Measurements from ENCODE around the gene PRIM2. TPM values are rescaled to one million over a fixed set of nuclear protein-coding genes. Genes with fewer than 3 reads are reported as not detected.
"Not testable (repeated sequence)": the region's sequence is repeated elsewhere in the genome, so short reads cannot be mapped to it uniquely, and the experiment has no call there.

The PRIM2 gene
- total and polyA plus RNA-seq, 8 donors = 4.9 to 126 (median 14.6) TPM; not detected in 1

DNA sequence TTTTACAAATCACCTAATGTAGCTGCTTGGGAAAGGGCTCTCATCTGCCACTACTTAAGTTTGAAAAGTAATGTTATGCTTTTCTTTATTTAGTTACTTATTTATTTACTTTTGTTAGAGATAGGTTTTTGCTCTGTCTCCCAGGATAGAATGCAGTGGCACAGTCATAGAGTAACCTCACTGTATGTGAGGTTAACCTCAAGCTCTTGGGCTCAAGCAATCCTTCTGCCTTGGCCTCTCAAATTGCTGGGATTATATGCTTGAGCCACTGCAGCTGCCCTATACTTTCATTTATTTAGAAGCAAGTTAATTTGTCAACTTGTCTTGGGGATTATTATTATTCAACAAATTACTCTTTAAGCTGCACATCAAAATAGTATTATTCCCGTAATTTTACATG is 255.4 kb downstream of the PRIM2 start:
- H3K27me3 ChIP-seq; H3K27ac ChIP-seq; H3K36me3 ChIP-seq; H3K9me3 ChIP-seq; H3K4me3 ChIP-seq; H3K4me1 ChIP-seq; intact Hi-C loops (cut with DNase I; ENCODE audit: low total_unique reads); DNase-seq: not testable (repeated sequence)
- WGBS, 5 donors = 89 to 100% (median 95%) methylated on average over 1 of the region's 1 CpG

GRCh38 chr6:57577023-57577422 is 259.6 kb downstream of the PRIM2 start:
- H3K27ac ChIP-seq; H3K27me3 ChIP-seq; H3K4me1 ChIP-seq; DNase-seq; H3K4me3 ChIP-seq; H3K9me3 ChIP-seq; intact Hi-C loops (cut with DNase I; ENCODE audit: low total_unique reads); H3K36me3 ChIP-seq: not testable (repeated sequence)
- 92 to 100% (median 100%) methylated on average over 1 of the region's 1 CpG for WGBS, 5 donors

- H3K9me3 ChIP-seq; H3K4me3 ChIP-seq; H3K4me1 ChIP-seq; H3K36me3 ChIP-seq; H3K27ac ChIP-seq; H3K27me3 ChIP-seq; DNase-seq; intact Hi-C loops (cut with DNase I; ENCODE audit: low total_unique reads): not testable (repeated sequence)
- TF ChIP-seq, protein P1, sequence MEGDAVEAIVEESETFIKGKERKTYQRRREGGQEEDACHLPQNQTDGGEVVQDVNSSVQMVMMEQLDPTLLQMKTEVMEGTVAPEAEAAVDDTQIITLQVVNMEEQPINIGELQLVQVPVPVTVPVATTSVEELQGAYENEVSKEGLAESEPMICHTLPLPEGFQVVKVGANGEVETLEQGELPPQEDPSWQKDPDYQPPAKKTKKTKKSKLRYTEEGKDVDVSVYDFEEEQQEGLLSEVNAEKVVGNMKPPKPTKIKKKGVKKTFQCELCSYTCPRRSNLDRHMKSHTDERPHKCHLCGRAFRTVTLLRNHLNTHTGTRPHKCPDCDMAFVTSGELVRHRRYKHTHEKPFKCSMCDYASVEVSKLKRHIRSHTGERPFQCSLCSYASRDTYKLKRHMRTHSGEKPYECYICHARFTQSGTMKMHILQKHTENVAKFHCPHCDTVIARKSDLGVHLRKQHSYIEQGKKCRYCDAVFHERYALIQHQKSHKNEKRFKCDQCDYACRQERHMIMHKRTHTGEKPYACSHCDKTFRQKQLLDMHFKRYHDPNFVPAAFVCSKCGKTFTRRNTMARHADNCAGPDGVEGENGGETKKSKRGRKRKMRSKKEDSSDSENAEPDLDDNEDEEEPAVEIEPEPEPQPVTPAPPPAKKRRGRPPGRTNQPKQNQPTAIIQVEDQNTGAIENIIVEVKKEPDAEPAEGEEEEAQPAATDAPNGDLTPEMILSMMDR (IDR thresholded peaks at IDR 0.05) = peak in 1 of 7 experiments; percentile 7
Observed at GRCh38 chr6:57579489-57579888, 262.1 kb downstream of the PRIM2 start.

GRCh38 chr6:57581586-57581985 is 264.2 kb downstream of the PRIM2 start:
- H3K27me3 ChIP-seq; H3K36me3 ChIP-seq; H3K27ac ChIP-seq; H3K4me3 ChIP-seq; intact Hi-C loops (cut with DNase I; ENCODE audit: low total_unique reads); DNase-seq; H3K9me3 ChIP-seq; H3K4me1 ChIP-seq: not testable (repeated sequence)
- WGBS, 5 donors = 69 to 83% (median 75%) methylated on average over 3 of the region's 3 CpGs

DNA sequence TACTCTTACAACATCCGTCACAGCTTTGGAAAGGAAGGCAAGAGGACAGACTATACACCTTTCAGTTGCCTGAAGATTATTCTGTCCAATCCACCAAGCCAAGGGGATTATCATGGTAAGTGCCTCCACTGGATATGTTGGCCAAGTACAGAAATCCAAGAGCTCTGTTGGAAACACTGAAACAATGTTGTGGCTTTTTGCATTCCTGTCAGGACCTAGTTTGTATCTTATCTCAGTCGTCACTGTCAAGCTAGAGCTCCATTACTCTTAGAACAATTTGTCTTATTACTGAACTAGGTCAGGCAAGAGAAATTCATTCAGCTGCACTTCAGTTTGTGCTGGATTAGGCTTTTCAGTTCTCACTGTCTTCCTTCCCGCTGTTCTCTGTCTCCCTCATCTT is 283.7 kb downstream of the PRIM2 start:
- WGBS, 5 donors = 61 to 74% (median 69%) methylated on average over 3 of the region's 3 CpGs
- H3K9me3 ChIP-seq; intact Hi-C loops (cut with DNase I; ENCODE audit: low total_unique reads); H3K27ac ChIP-seq; DNase-seq; H3K27me3 ChIP-seq; H3K4me1 ChIP-seq; H3K4me3 ChIP-seq: not testable (repeated sequence)
- peaks cover 0 to 14% (median 2%) of the 10 kb centered on the region in 4 donors for H3K36me3 ChIP-seq

GRCh38 chr6:57605303-57605702 is 287.9 kb downstream of the PRIM2 start:
- H3K27ac ChIP-seq; DNase-seq; H3K4me3 ChIP-seq; H3K27me3 ChIP-seq; H3K4me1 ChIP-seq; H3K9me3 ChIP-seq; intact Hi-C loops (cut with DNase I; ENCODE audit: low total_unique reads): not testable (repeated sequence)
- H3K36me3 ChIP-seq = peaks cover 0 to 14% (median 2%) of the 10 kb centered on the region in 4 donors

DNA sequence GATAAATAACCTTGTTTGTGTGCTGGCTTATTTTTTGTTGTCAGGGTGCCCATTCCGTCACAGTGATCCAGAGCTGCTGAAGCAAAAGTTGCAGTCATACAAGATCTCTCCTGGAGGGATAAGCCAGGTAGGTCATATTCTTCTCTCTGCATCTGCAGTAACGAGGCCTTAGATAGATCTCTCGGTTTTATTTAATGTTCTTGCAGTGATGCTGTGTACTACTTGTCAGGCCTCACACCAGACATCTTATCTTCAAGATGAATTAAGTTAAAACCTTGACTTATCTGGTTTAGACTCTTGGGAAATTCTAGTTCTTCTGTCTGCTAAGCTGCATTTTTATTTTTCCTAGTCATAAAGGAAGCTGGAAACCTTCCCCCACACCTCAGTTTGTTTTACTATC is 288.9 kb downstream of the PRIM2 start:
- H3K27me3 ChIP-seq; H3K27ac ChIP-seq; H3K4me3 ChIP-seq; intact Hi-C loops (cut with DNase I; ENCODE audit: low total_unique reads); H3K4me1 ChIP-seq; H3K9me3 ChIP-seq; DNase-seq: not testable (repeated sequence)
- H3K36me3 ChIP-seq = peaks cover 0 to 14% (median 2%) of the 10 kb centered on the region in 4 donors
- 83 to 100% (median 97%) methylated on average over 1 to 3 of the region's 3 CpGs for WGBS, 5 donors

GRCh38 chr6:57610612-57611011 is 293.2 kb downstream of the PRIM2 start:
- 92 to 100% (median 92%) methylated on average over 1 to 2 of the region's 2 CpGs; no CpG with 5 or more reads in 2 of the 5 donors for WGBS, 5 donors
- H3K4me3 ChIP-seq; H3K27ac ChIP-seq; H3K36me3 ChIP-seq; H3K27me3 ChIP-seq; DNase-seq; intact Hi-C loops (cut with DNase I; ENCODE audit: low total_unique reads); H3K4me1 ChIP-seq; H3K9me3 ChIP-seq: not testable (repeated sequence)

DNA sequence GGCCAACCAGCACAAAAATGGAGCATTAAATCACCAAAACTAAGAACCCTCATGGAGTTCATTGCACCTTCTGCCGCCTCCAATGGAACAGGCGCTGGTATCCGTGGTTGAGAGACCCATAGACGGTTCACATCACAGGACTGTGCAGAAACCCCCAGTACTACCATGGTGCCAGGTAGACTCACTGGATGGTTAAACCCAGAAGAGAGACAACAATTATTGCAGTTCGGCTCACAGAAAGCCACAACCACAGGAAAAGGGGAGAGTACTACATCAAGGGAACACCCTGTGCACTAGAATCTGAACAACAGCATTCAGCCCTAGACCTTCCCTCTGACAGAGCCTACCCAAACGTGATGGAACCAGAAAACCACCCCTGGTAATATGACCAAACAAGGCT is 301.5 kb downstream of the PRIM2 start:
- H3K27ac ChIP-seq; H3K27me3 ChIP-seq; H3K4me3 ChIP-seq; H3K36me3 ChIP-seq; intact Hi-C loops (cut with DNase I; ENCODE audit: low total_unique reads); H3K4me1 ChIP-seq; DNase-seq; H3K9me3 ChIP-seq: not testable (repeated sequence)
- 93 to 99% (median 97%) methylated on average over 6 of the region's 6 CpGs for WGBS, 5 donors

DNA sequence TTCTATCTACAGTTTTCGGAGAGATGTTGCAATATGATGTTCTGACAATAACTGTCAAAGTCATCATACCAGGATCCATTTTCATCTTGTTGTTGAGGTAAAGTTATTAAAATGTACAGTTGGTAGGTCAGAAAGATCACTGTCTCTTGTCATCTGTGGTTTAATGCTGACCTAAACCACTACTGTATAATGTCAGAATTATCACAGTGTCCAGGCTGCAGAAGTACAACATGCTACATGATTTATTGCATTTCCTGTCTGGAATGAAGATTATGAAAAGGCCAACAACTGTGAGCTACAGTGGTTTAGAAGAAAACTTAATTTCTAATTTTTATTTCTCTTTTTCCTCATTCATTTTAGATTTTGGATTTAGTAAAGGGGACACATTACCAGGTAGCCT is 314.3 kb downstream of the PRIM2 start:
- WGBS, 5 donors = 82 to 100% (median 89%) methylated on average over 1 of the region's 1 CpG
- H3K27ac ChIP-seq; intact Hi-C loops (cut with DNase I; ENCODE audit: low total_unique reads); H3K4me3 ChIP-seq; H3K9me3 ChIP-seq; H3K4me1 ChIP-seq; DNase-seq; H3K27me3 ChIP-seq: not testable (repeated sequence)
- H3K36me3 ChIP-seq = peaks cover 0 to 10% (median 4%) of the 10 kb centered on the region in 4 donors

- H3K27ac ChIP-seq; H3K4me3 ChIP-seq; H3K36me3 ChIP-seq; H3K4me1 ChIP-seq; DNase-seq; intact Hi-C loops (cut with DNase I; ENCODE audit: low total_unique reads); H3K9me3 ChIP-seq; H3K27me3 ChIP-seq: not testable (repeated sequence)
- WGBS, 5 donors = 54 to 94% (median 80%) methylated on average over 2 of the region's 2 CpGs
Observed at GRCh38 chr6:57658526-57658925, 341.1 kb downstream of the PRIM2 start.

DNA sequence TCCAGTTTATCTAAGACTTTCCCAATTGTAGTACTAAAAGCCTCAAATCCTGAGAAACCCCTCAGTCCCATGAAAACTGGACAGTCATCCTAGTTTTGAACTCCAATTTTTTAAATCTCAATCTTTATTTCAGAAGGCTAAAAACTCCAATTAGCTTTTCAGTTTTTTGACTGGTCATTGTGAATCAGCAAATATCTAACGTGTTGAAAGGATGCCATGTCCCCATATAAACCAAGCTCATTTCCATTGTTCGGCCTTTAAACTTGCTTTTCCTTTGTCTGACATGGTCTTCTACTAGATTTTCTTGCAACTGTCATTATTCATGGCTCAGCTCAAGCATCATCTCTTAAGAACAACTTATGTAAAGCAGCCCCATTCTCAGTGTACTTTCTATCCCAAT is 342.4 kb downstream of the PRIM2 start:
- WGBS, 5 donors = 59 to 82% (median 78%) methylated on average over 2 of the region's 2 CpGs
- DNase-seq, H3K4me3 ChIP-seq: not testable (repeated sequence)

More for the DNA sequence above, 342.4 kb downstream of the PRIM2 start:
- H3K9me3 ChIP-seq; intact Hi-C loops (cut with DNase I; ENCODE audit: low total_unique reads); H3K4me1 ChIP-seq; H3K27ac ChIP-seq; H3K27me3 ChIP-seq; H3K36me3 ChIP-seq: not testable (repeated sequence)
